ENCODE measurements around the gene RPL13A. TPM values are rescaled to one million over a fixed set of nuclear protein-coding genes. Genes with fewer than 3 reads are reported as not detected.

RPL13A gene
- total and polyA plus RNA-seq, 2 donors (not counting 3 experiments of a cell fraction or from before 2014, with no cell fraction given): 2,291 to 4,148 TPM

DNA sequence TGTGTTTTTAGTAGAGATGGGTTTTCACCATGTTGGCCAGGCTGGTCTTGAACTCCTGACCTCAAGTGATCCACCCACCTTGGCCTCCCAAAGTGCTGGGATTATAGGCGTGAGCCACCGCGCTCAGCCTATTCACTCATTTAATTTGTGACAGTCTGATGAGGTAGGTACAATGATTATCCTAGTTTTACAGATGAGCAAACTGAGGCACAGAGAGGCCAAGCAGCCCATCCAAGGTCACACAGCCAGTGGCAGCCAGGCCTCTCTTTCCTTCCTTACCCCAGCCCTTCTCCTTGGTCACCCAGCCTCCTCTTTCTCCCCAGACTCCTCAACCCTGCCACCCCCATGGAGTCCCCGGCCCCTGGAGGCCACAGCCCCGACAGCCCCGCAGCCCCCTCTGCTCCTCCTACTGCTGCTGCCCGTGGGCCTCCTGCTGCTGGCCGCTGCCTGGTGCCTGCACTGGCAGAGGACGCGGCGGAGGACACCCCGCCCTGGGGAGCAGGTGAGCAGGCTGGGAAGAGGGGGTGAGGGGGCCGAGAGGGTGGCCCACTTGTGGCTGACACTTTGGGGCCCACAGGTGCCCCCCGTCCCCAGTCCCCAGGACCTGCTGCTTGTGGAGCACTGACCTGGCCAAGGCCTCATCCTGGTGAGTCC, 7.3 kb upstream of the RPL13A start:
- Histone ChIP-seq H3K27me3 (ENCODE audit: control insufficient read depth in 2 of 2, insufficient read depth in 2 of 2, low read length in 2 of 2) (no peaks in the 10 kb centered on the region), H3K36me3 (ENCODE audit: control insufficient read depth in 2 of 2, extremely low read depth in 1 of 2, insufficient read depth in 2 of 2, low read length in 2 of 2) (no peaks in the 10 kb centered on the region), H3K9ac (replicated peaks; ENCODE audit: extremely low read depth, insufficient read depth, low read length) (no peak overlapping the region), H4K20me1 (replicated peaks; ENCODE audit: control insufficient read depth, extremely low read depth, insufficient read depth, low read length) (no peaks in the 10 kb centered on the region), H3K9me3 (replicated peaks; ENCODE audit: control insufficient read depth, insufficient read depth, low read length) (no peaks in the 10 kb centered on the region), H3K79me2 (ENCODE audit: control insufficient read depth, insufficient read depth, low read length) (no peaks in the 10 kb centered on the region), H3K4me2 (ENCODE audit: insufficient read depth, low read length) (no peak overlapping the region), H3K27ac (ENCODE audit: insufficient read depth, low read depth, low read length) (no peak overlapping the region), H3K4me1 (ENCODE audit: control insufficient read depth, extremely low read depth, insufficient read depth, low read length) (peaks cover 4% of the 10 kb centered on the region), H3K4me3 (replicated peaks in 1 of 3; ENCODE audit: insufficient read depth in 1 of 3, low read depth in 1 of 3, low read length in 3 of 3) (no peak overlapping the region), H2AFZ (ENCODE audit: low read depth, low read length) (no peak overlapping the region), H3K9me1 (replicated peaks; ENCODE audit: control insufficient read depth, extremely low read depth, insufficient read depth, low read length) (no peaks in the 10 kb centered on the region)
- intact Hi-C loops (cut with micrococcal nuclease): no loop called here
- BruUV-seq (replicated peaks): no TSS peak
- FAIRE-seq (no peak), DNase-seq (ENCODE audit: low read depth, low spot score) (no peak)
- TF ChIP-seq JUN (IDR thresholded peaks at IDR 0.05; ENCODE audit: borderline replicate concordance, insufficient read depth, insufficient read length, low read depth): no peak
- no peak for TF ChIP-seq GATA2 (IDR thresholded peaks at IDR 0.05; ENCODE audit: insufficient read depth, insufficient read length, low read depth, low read length)
- no peak for TF ChIP-seq FOS (IDR thresholded peaks at IDR 0.05; ENCODE audit: borderline replicate concordance, insufficient read depth, low read length)
- no peak for TF ChIP-seq CTCF (IDR thresholded peaks at IDR 0.05; ENCODE audit: extremely low read depth in 1 of 2, insufficient read depth in 1 of 2, low read depth in 1 of 2, low read length in 2 of 2)
- TF ChIP-seq POLR2AphosphoS5 (IDR thresholded peaks at IDR 0.05; ENCODE audit: insufficient read depth, low read depth, low read length): no peak
- TF ChIP-seq MYC (IDR thresholded peaks at IDR 0.05; ENCODE audit: low read depth, low read length): no peak
- TF ChIP-seq MAX (IDR thresholded peaks at IDR 0.05; ENCODE audit: insufficient read depth, insufficient read length): no peak
- TF ChIP-seq EZH2 (IDR thresholded peaks at IDR 0.05; ENCODE audit: borderline replicate concordance, low read depth, low read length, severe bottlenecking): no peak
- TF ChIP-seq POLR2A (IDR thresholded peaks at IDR 0.05; ENCODE audit: low read depth, low read length): no peak
- ChIA-PET CTCF (no interaction called here), POLR2A (interaction anchor here (0.7 kb wide), 2 partner anchors 40 to 57 kb away, joined by 8 to 11 read pairs; no protein-coding TSS in a partner anchor)
- dilution Hi-C loops (cut with MboI; ENCODE audit: extremely low pct_ligation_motif_present, low sequenced_read_pairs): no loop called here
